CD4-positive, alpha-beta memory T cell (primary cell): ENCODE measurements around the gene HES3. TPM values are rescaled to one million over a fixed set of nuclear protein-coding genes. Genes with fewer than 3 reads are reported as not detected.

ENCODE experiments used
- CTCF ChIA-PET: fragments of 350-600 bp; sonication (Branson Sonifier 250); formaldehyde crosslinking; loops from one replicate; lab custom pipeline; 2021; ENCODE audit warnings: inconsistent platforms; ENCODE audit not compliant: partially characterized antibody; lab: Charles Lee
- POLR2A ChIA-PET: fragments of 350-600 bp; sonication (Branson Sonifier 250); formaldehyde crosslinking; loops from one replicate; lab custom pipeline; 2021; ENCODE audit not compliant: partially characterized antibody; lab: Charles Lee
- DNase-seq, 5 donors: peaks; one replicate each; pipeline versions ENCODE4 v3.0.0 to v3.0.0-alpha.2; 2020 to 2022; ENCODE audit warnings: mixed read lengths in 1 of 5
- H3K27ac ChIP-seq: one replicate; pipeline ENCODE4 v1.7.0; 2013; ENCODE audit warnings: low read depth, low read length
- H3K27me3 ChIP-seq: 2 replicates; pipeline ENCODE4 v1.7.0; 2013; ENCODE audit warnings: mild to moderate bottlenecking, low read length, moderate library complexity; ENCODE audit not compliant: insufficient read depth
- H3K36me3 ChIP-seq: 2 replicates; pipeline ENCODE4 v1.7.0; 2013; ENCODE audit warnings: mild to moderate bottlenecking, low read length, moderate library complexity; ENCODE audit not compliant: insufficient read depth
- H3K4me1 ChIP-seq: 2 replicates; pipeline ENCODE4 v1.7.0; 2013; ENCODE audit warnings: mild to moderate bottlenecking, low read length, moderate library complexity; ENCODE audit not compliant: insufficient read depth
- H3K4me3 ChIP-seq, 2 donors: one replicate each; pipeline ENCODE4 v1.7.0; 2013; ENCODE audit warnings: low read length in 2 of 2, mild to moderate bottlenecking in 1 of 2
- H3K9me3 ChIP-seq, 2 donors: one replicate each; pipeline ENCODE4 v1.7.0; 2013; ENCODE audit warnings: low read length in 2 of 2, control low read depth in 1 of 2; ENCODE audit not compliant: control insufficient read depth in 1 of 2
- H3K27ac Mint-ChIP-seq, 7 donors: one replicate each; pipeline ENCODE4 v1.8.0; 2020 to 2021; ENCODE audit warnings: mixed read lengths in 7 of 7, mild to moderate bottlenecking in 6 of 7, inconsistent platforms in 3 of 7, moderate library complexity in 3 of 7
- H3K27me3 Mint-ChIP-seq, 2 donors: one replicate each; pipeline ENCODE4 v1.8.0; 2020 to 2021; ENCODE audit warnings: mixed read lengths in 2 of 2
- H3K36me3 Mint-ChIP-seq, 2 donors: one replicate each; pipeline ENCODE4 v1.8.0; 2020 to 2021; ENCODE audit warnings: mixed read lengths in 2 of 2, inconsistent platforms in 1 of 2, mild to moderate bottlenecking in 1 of 2
- H3K4me1 Mint-ChIP-seq, 4 donors: one replicate each; pipeline ENCODE4 v1.8.0; 2020 to 2021; ENCODE audit warnings: mixed read lengths in 4 of 4, mild to moderate bottlenecking in 1 of 4
- H3K4me3 Mint-ChIP-seq, 8 donors: one replicate each; pipeline ENCODE4 v1.8.0; 2020 to 2021; ENCODE audit warnings: mixed read lengths in 8 of 8, mild to moderate bottlenecking in 7 of 8, moderate library complexity in 6 of 8, inconsistent platforms in 3 of 8
- H3K9me3 Mint-ChIP-seq, 8 donors: one replicate each; pipeline ENCODE4 v1.8.0; 2020 to 2021; ENCODE audit warnings: mixed read lengths in 8 of 8, mild to moderate bottlenecking in 5 of 8, inconsistent platforms in 3 of 8, moderate library complexity in 1 of 8
- intact Hi-C: fragments of 100-400 bp; cut with micrococcal nuclease; formaldehyde crosslinking; loops from one replicate; pipeline ENCODE4 v1.15.1; 2023
- polyA plus RNA-seq, 2 donors: library from polyadenylated mRNA; unstranded; fragments of 300-500 nt; fragmentation: Illumina TruSeq; gene quantifications; one replicate each; pipeline ENCODE4 v1.2.3, GENCODE V29; 2021
- total RNA-seq, 2 experiments: library from RNA; stranded (reverse); gene quantifications; one replicate each; pipeline ENCODE4 v1.2.3, GENCODE V29; 2021

The HES3 gene
- total and polyA plus RNA-seq, 4 experiments from 2014 or later: not detected

- Mint-ChIP-seq H3K27ac (peak overlapping the region in 1 of 7 donors; percentile 42), H3K4me3 (no peak overlapping the region), H3K9me3 (no peaks in the 10 kb centered on the region), H3K36me3 (peaks cover 7 to 12% of the 10 kb centered on the region in 2 donors), H3K27me3 (no peaks in the 10 kb centered on the region), H3K4me1 (peaks cover 0 to 2% (median under 1%) of the 10 kb centered on the region in 4 donors)
- Histone ChIP-seq H3K27me3 (no peaks in the 10 kb centered on the region), H3K27ac (no peak overlapping the region), H3K9me3 (no peaks in the 10 kb centered on the region), H3K4me3 (no peak overlapping the region), H3K4me1 (no peaks in the 10 kb centered on the region), H3K36me3 (no peaks in the 10 kb centered on the region)
- intact Hi-C loops: no loop called here
- POLR2A ChIA-PET: no interaction called here
- no peak for DNase-seq
- CTCF ChIA-PET: no interaction called here
These were observed 50.3 kb downstream of the HES3 start for GRCh38 chr1:6294080-6294889.

DNA sequence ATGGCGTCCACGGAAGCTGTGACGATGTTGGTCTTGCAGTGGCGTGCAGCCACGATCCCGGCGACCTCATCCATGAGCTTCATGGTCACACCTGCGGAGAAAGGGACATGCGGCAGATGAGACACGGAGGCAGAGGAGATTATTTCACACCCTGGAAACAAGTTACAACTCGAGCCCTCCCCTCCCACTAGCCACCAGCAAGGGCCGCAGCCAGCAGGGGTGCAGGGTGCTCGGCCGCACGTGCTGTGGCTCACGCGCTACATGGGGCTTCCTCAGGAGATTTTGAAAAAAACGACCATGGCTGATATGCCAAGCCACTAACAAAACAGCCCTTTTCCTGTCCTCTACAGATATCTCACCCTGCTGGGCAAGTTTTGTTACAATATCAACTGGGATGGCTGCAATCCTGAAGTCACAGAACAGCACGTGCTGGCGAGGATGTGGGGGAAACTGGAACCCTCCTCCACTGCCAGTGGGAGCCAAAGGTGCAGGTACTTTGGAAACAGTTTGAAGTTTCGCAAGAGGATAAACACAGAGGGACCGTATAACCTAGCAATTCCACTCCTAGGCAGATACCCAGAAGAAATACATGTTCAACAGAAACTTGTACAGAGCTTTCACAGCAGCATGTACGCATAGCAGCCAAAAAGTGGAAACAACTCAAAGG lies 51.0 kb downstream of the HES3 start:
- Histone ChIP-seq H3K9me3 (no peaks in the 10 kb centered on the region), H3K27me3 (no peaks in the 10 kb centered on the region), H3K27ac (no peak overlapping the region), H3K4me3 (no peak overlapping the region), H3K36me3 (no peaks in the 10 kb centered on the region), H3K4me1 (no peaks in the 10 kb centered on the region)
- Mint-ChIP-seq H3K4me1 (peaks cover 0 to 2% (median under 1%) of the 10 kb centered on the region in 4 donors), H3K9me3 (no peaks in the 10 kb centered on the region), H3K4me3 (no peak overlapping the region), H3K27me3 (no peaks in the 10 kb centered on the region), H3K27ac (no peak overlapping the region), H3K36me3 (peaks cover 7 to 12% of the 10 kb centered on the region in 2 donors)
- intact Hi-C loops: no loop called here
- CTCF ChIA-PET: no interaction called here
- POLR2A ChIA-PET: no interaction called here
- no peak for DNase-seq

Other genes with a start within 250 kb of the HES3 start
- gene KCNAB2, start 198.3 kb upstream of the HES3 start, total RNA-seq: 100 to 1,000 TPM; 188 to 197 TPM
- 10 to 100 TPM; 20.9 to 53.6 TPM for gene KCNAB2, start 198.3 kb upstream of the HES3 start, polyA plus RNA-seq
- under 1 TPM; 0.06 to 0.17 TPM for gene CHD5, start 63.9 kb upstream of the HES3 start, total RNA-seq
- gene CHD5, start 63.9 kb upstream of the HES3 start, polyA plus RNA-seq: not detected
- gene RPL22, start 44.6 kb upstream of the HES3 start, total RNA-seq: 100 to 1,000 TPM; 491 to 503 TPM
- 100 to 1,000 TPM; 215 to 259 TPM for gene RPL22, start 44.6 kb upstream of the HES3 start, polyA plus RNA-seq
- 1 to 10 TPM; 8.7 to 9.4 TPM for gene RNF207, start 38.1 kb upstream of the HES3 start, total RNA-seq
- 1 to 10 TPM; 1.7 to 2.0 TPM for gene RNF207, start 38.1 kb upstream of the HES3 start, polyA plus RNA-seq
- gene ICMT, start 8.2 kb upstream of the HES3 start, total RNA-seq: 10 to 100 TPM; 19.6 to 23.1 TPM
- 10 to 100 TPM; 16.1 to 21.3 TPM for gene ICMT, start 8.2 kb upstream of the HES3 start, polyA plus RNA-seq
- under 1 TPM; 0.32 to 0.33 TPM for gene GPR153, start 16.9 kb downstream of the HES3 start, total RNA-seq
- gene GPR153, start 16.9 kb downstream of the HES3 start, polyA plus RNA-seq: not detected
- gene ACOT7, start 149.6 kb downstream of the HES3 start, total RNA-seq: 1 to 10 TPM; 2.7 to 3.1 TPM
- 1 to 10 TPM; 6.5 to 7.4 TPM for gene ACOT7, start 149.6 kb downstream of the HES3 start, polyA plus RNA-seq
- gene HES2, start 175.7 kb downstream of the HES3 start, total RNA-seq: not detected
- gene HES2, start 175.7 kb downstream of the HES3 start, polyA plus RNA-seq: not detected
- gene ESPN, start 180.6 kb downstream of the HES3 start, total RNA-seq: 10 to 100 TPM; 10.9 to 13.5 TPM
- gene ESPN, start 180.6 kb downstream of the HES3 start, polyA plus RNA-seq: 1 to 10 TPM in 1 of 2 donors, under 1 TPM in 1; 0.48 to 1.8 TPM
- gene TNFRSF25, start 222.0 kb downstream of the HES3 start, total RNA-seq: 100 to 1,000 TPM; 392 to 415 TPM
- 10 to 100 TPM; 28.9 to 60.7 TPM for gene TNFRSF25, start 222.0 kb downstream of the HES3 start, polyA plus RNA-seq
- 10 to 100 TPM; 10.4 to 11.8 TPM for gene PLEKHG5, start 247.5 kb downstream of the HES3 start, total RNA-seq
- 1 to 10 TPM; 1.7 to 2.0 TPM for gene PLEKHG5, start 247.5 kb downstream of the HES3 start, polyA plus RNA-seq